K562 (cell line): ENCODE results near the gene SUMF2. TPM values are rescaled to one million over a fixed set of nuclear protein-coding genes. Genes with fewer than 3 reads are reported as not detected.

ENCODE experiments used
- DPF2 ChIP-seq: fragments of 450-650 bp; IDR thresholded peaks from 2 replicates; pipeline ENCODE4 v1.6.1; 2016
- ETV1 ChIP-seq: fragments of 450-650 bp; conservative IDR thresholded peaks from 2 replicates; pipeline ENCODE4 v1.6.1; 2016; ENCODE audit warnings: missing genetic modification characterization, control low read depth, low read depth, missing compliant biosample characterization
- HEY1 ChIP-seq: fragments of 250-450 bp; sonication (Bioruptor Pico); IDR thresholded peaks from 2 replicates; pipeline ENCODE4 v1.5.0; 2020; ENCODE audit warnings: mild to moderate bottlenecking, moderate library complexity, borderline replicate concordance
- MTA2 ChIP-seq: fragments of 450-650 bp; IDR thresholded peaks from 2 replicates; pipeline ENCODE4 v1.6.1; 2016; ENCODE audit warnings: low read depth
- NFE2 ChIP-seq: IDR thresholded peaks from 2 replicates; pipeline ENCODE4 v1.6.1; 2014; ENCODE audit warnings: antibody characterized with exemption, low read depth
- NR4A1 ChIP-seq, 2 experiments: fragments of 250-450 bp in 1 of 2; fragments of 450-650 bp in 1 of 2; sonication (Bioruptor Pico) in 1 of 2; IDR thresholded peaks; 2 replicates each; pipeline versions ENCODE4 v1.4.0 to v1.6.1; 2016 to 2020; ENCODE audit warnings: mild to moderate bottlenecking in 2 of 2, missing compliant biosample characterization in 1 of 2, missing genetic modification characterization in 1 of 2, moderate library complexity in 1 of 2
- SAFB ChIP-seq: fragments of 200-400 bp; formaldehyde crosslinking; IDR thresholded peaks from 2 replicates; pipeline ENCODE4 v1.6.1; 2017; ENCODE audit warnings: low read depth, low read length, borderline replicate concordance
- SIN3B ChIP-seq: fragments of 450-650 bp; IDR thresholded peaks from 2 replicates; pipeline ENCODE4 v1.6.1; 2017; ENCODE audit warnings: low read depth, mild to moderate bottlenecking, moderate library complexity
- TAF1 ChIP-seq: IDR thresholded peaks from 2 replicates; pipeline ENCODE4 v1.6.1; 2011; ENCODE audit warnings: mild to moderate bottlenecking, low read length, moderate library complexity; ENCODE audit not compliant: insufficient read depth, control insufficient read depth, severe bottlenecking; ENCODE audit errors: extremely low read depth
- ZNF57 ChIP-seq: fragments of 450-650 bp; formaldehyde crosslinking; IDR thresholded peaks from 2 replicates; pipeline ENCODE4 v1.4.0; 2020; ENCODE audit warnings: mild to moderate bottlenecking, moderate library complexity
- ZNF785 ChIP-seq: fragments of 250-450 bp; sonication (Bioruptor Pico); IDR thresholded peaks from 2 replicates; pipeline ENCODE4 v1.4.0; 2020; ENCODE audit warnings: mild to moderate bottlenecking
- polyA plus RNA-seq, 8 experiments: library from polyadenylated mRNA; depleted of rRNA in 4 of 8; stranded (reverse) in 5 of 8; unstranded in 3 of 8; fragments of >200 nt; fragmentation: Nextera tagmentation in 2 of 8; fragmentation: Illumina TruSeq in 1 of 8; extraction: Ambion mirVana in 2 of 8; extraction: Trizol in 1 of 8; gene quantifications; 2 replicates each; pipeline versions ENCODE4 v1.2.1 to v1.2.3, GENCODE V29; 2011 to 2014; ENCODE audit warnings: inconsistent platforms in 1 of 8, missing spikeins in 1 of 8
- total RNA-seq, 7 experiments: library from RNA; depleted of rRNA in 6 of 7; stranded (reverse); fragments of >200 nt in 6 of 7; fragmentation: Illumina TruSeq in 2 of 7; extraction: Trizol in 2 of 7; gene quantifications; 2 replicates each; pipeline versions ENCODE4 v1.2.1 to v1.2.3, GENCODE V29; 2011 to 2021; ENCODE audit warnings: low replicate concordance in 1 of 7
- TF ChIP-seq, protein P1 (sequence below): fragments of 450-650 bp; IDR thresholded peaks from 2 replicates; pipeline ENCODE4 v1.6.1; 2016; ENCODE audit warnings: mild to moderate bottlenecking, moderate library complexity
- TF ChIP-seq, protein P2 (sequence below): fragments of 450-650 bp; IDR thresholded peaks from 2 replicates; pipeline ENCODE4 v1.6.1; 2018; ENCODE audit not compliant: partially characterized antibody

SUMF2 gene
- total and polyA plus RNA-seq, 9 of the 15 experiments (the other 6 are each of a cell fraction or from before 2014, with no cell fraction given) = 39.0 to 113 (median 67.7) TPM

DNA sequence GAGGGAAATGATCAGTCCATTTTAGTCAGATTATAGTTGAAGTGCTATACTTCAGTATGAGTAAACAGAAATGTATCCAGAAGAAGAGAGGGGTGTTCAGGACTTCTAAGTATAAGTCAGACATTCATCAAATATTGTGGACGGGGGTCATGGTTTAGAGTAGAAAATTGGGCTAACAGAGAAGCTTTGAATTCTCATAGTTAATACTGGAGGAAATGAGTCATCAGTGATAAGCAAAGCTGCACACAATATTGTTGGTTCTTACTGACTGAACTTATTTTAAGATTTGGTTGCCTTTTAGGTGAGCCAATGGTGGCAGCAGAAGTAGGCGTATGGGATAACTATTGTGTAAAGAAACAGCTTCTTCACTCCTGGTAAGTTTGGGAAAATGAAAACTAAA is 1.7 kb upstream of the SUMF2 start (continued):
- no peak for TF ChIP-seq NR4A1 (CRISPR knock-in tag; IDR thresholded peaks at IDR 0.05)
- TF ChIP-seq NR4A1 (tag; IDR thresholded peaks at IDR 0.05) = no peak
- TF ChIP-seq MTA2 = no peak
- TF ChIP-seq ZNF57 (CRISPR knock-in tag) = no peak
- no peak for TF ChIP-seq SAFB
- TF ChIP-seq NFE2 = no peak
- peak; percentile 89 for TF ChIP-seq DPF2
- no peak for TF ChIP-seq TAF1
- TF ChIP-seq ETV1 (tag) = 0 out of 2 replicates have a peak, but pooled peaks have one; percentile 18
- TF ChIP-seq, protein P1, sequence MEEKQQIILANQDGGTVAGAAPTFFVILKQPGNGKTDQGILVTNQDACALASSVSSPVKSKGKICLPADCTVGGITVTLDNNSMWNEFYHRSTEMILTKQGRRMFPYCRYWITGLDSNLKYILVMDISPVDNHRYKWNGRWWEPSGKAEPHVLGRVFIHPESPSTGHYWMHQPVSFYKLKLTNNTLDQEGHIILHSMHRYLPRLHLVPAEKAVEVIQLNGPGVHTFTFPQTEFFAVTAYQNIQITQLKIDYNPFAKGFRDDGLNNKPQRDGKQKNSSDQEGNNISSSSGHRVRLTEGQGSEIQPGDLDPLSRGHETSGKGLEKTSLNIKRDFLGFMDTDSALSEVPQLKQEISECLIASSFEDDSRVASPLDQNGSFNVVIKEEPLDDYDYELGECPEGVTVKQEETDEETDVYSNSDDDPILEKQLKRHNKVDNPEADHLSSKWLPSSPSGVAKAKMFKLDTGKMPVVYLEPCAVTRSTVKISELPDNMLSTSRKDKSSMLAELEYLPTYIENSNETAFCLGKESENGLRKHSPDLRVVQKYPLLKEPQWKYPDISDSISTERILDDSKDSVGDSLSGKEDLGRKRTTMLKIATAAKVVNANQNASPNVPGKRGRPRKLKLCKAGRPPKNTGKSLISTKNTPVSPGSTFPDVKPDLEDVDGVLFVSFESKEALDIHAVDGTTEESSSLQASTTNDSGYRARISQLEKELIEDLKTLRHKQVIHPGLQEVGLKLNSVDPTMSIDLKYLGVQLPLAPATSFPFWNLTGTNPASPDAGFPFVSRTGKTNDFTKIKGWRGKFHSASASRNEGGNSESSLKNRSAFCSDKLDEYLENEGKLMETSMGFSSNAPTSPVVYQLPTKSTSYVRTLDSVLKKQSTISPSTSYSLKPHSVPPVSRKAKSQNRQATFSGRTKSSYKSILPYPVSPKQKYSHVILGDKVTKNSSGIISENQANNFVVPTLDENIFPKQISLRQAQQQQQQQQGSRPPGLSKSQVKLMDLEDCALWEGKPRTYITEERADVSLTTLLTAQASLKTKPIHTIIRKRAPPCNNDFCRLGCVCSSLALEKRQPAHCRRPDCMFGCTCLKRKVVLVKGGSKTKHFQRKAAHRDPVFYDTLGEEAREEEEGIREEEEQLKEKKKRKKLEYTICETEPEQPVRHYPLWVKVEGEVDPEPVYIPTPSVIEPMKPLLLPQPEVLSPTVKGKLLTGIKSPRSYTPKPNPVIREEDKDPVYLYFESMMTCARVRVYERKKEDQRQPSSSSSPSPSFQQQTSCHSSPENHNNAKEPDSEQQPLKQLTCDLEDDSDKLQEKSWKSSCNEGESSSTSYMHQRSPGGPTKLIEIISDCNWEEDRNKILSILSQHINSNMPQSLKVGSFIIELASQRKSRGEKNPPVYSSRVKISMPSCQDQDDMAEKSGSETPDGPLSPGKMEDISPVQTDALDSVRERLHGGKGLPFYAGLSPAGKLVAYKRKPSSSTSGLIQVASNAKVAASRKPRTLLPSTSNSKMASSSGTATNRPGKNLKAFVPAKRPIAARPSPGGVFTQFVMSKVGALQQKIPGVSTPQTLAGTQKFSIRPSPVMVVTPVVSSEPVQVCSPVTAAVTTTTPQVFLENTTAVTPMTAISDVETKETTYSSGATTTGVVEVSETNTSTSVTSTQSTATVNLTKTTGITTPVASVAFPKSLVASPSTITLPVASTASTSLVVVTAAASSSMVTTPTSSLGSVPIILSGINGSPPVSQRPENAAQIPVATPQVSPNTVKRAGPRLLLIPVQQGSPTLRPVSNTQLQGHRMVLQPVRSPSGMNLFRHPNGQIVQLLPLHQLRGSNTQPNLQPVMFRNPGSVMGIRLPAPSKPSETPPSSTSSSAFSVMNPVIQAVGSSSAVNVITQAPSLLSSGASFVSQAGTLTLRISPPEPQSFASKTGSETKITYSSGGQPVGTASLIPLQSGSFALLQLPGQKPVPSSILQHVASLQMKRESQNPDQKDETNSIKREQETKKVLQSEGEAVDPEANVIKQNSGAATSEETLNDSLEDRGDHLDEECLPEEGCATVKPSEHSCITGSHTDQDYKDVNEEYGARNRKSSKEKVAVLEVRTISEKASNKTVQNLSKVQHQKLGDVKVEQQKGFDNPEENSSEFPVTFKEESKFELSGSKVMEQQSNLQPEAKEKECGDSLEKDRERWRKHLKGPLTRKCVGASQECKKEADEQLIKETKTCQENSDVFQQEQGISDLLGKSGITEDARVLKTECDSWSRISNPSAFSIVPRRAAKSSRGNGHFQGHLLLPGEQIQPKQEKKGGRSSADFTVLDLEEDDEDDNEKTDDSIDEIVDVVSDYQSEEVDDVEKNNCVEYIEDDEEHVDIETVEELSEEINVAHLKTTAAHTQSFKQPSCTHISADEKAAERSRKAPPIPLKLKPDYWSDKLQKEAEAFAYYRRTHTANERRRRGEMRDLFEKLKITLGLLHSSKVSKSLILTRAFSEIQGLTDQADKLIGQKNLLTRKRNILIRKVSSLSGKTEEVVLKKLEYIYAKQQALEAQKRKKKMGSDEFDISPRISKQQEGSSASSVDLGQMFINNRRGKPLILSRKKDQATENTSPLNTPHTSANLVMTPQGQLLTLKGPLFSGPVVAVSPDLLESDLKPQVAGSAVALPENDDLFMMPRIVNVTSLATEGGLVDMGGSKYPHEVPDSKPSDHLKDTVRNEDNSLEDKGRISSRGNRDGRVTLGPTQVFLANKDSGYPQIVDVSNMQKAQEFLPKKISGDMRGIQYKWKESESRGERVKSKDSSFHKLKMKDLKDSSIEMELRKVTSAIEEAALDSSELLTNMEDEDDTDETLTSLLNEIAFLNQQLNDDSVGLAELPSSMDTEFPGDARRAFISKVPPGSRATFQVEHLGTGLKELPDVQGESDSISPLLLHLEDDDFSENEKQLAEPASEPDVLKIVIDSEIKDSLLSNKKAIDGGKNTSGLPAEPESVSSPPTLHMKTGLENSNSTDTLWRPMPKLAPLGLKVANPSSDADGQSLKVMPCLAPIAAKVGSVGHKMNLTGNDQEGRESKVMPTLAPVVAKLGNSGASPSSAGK = no peak
- no peak for TF ChIP-seq SIN3B
- TF ChIP-seq, protein P2, sequence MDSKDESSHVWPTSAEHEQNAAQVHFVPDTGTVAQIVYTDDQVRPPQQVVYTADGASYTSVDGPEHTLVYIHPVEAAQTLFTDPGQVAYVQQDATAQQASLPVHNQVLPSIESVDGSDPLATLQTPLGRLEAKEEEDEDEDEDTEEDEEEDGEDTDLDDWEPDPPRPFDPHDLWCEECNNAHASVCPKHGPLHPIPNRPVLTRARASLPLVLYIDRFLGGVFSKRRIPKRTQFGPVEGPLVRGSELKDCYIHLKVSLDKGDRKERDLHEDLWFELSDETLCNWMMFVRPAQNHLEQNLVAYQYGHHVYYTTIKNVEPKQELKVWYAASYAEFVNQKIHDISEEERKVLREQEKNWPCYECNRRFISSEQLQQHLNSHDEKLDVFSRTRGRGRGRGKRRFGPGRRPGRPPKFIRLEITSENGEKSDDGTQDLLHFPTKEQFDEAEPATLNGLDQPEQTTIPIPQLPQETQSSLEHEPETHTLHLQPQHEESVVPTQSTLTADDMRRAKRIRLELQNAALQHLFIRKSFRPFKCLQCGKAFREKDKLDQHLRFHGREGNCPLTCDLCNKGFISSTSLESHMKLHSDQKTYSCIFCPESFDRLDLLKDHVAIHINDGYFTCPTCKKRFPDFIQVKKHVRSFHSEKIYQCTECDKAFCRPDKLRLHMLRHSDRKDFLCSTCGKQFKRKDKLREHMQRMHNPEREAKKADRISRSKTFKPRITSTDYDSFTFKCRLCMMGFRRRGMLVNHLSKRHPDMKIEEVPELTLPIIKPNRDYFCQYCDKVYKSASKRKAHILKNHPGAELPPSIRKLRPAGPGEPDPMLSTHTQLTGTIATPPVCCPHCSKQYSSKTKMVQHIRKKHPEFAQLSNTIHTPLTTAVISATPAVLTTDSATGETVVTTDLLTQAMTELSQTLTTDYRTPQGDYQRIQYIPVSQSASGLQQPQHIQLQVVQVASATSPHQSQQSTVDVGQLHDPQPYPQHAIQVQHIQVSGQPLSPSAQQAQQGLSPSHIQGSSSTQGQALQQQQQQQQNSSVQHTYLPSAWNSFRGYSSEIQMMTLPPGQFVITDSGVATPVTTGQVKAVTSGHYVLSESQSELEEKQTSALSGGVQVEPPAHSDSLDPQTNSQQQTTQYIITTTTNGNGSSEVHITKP = no peak
- no peak for TF ChIP-seq ZNF785 (CRISPR knock-in tag)
- TF ChIP-seq HEY1 = no peak
